OCI-LY7 (cell line): ENCODE data around the gene UMAD1.

Experiments
- EZH2phosphoT487 ChIP-seq: fragments of 200-600 bp; sonication (generic); IDR thresholded peaks from 2 replicates; pipeline ENCODE4 v1.6.1; 2018; ENCODE audit warnings: low read depth, borderline replicate concordance, mild to moderate bottlenecking, mixed run types, antibody characterized with exemption, low read length, moderate library complexity, mixed read lengths
- TF ChIP-seq, protein P1 (sequence below): fragments of 200-600 bp; sonication (generic); conservative IDR thresholded peaks from 2 replicates; pipeline ENCODE4 v1.5.1; 2014; ENCODE audit warnings: mild to moderate bottlenecking, antibody characterized with exemption, low read length, moderate library complexity, mixed read lengths

GRCh38 chr7:7843240-7843639 is 202.7 kb downstream of the UMAD1 start:
- TF ChIP-seq EZH2phosphoT487: no peak
- TF ChIP-seq, protein P1, sequence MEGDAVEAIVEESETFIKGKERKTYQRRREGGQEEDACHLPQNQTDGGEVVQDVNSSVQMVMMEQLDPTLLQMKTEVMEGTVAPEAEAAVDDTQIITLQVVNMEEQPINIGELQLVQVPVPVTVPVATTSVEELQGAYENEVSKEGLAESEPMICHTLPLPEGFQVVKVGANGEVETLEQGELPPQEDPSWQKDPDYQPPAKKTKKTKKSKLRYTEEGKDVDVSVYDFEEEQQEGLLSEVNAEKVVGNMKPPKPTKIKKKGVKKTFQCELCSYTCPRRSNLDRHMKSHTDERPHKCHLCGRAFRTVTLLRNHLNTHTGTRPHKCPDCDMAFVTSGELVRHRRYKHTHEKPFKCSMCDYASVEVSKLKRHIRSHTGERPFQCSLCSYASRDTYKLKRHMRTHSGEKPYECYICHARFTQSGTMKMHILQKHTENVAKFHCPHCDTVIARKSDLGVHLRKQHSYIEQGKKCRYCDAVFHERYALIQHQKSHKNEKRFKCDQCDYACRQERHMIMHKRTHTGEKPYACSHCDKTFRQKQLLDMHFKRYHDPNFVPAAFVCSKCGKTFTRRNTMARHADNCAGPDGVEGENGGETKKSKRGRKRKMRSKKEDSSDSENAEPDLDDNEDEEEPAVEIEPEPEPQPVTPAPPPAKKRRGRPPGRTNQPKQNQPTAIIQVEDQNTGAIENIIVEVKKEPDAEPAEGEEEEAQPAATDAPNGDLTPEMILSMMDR: no peak
